Measurements from ENCODE around the gene BIRC6. TPM values are rescaled to one million over a fixed set of nuclear protein-coding genes. Genes with fewer than 3 reads are reported as not detected.
"Not testable (repeated sequence)": the region's sequence is repeated elsewhere in the genome, so short reads cannot be mapped to it uniquely, and the experiment has no call there.

The BIRC6 gene
- total RNA-seq, 1 donor from 2014 or later: 180 TPM

- Mint-ChIP-seq H3K36me3 (ENCODE audit: low read depth) (peaks cover 32% of the 10 kb centered on the region), H3K4me1 (peaks cover 25% of the 10 kb centered on the region), H3K27me3 (no peaks in the 10 kb centered on the region), H3K9me3 (no peaks in the 10 kb centered on the region), H3K4me3 (peak overlapping the region; percentile 97), H3K27ac (no peak overlapping the region)
- DNase-seq: no peak
- TF ChIP-seq, protein P1, sequence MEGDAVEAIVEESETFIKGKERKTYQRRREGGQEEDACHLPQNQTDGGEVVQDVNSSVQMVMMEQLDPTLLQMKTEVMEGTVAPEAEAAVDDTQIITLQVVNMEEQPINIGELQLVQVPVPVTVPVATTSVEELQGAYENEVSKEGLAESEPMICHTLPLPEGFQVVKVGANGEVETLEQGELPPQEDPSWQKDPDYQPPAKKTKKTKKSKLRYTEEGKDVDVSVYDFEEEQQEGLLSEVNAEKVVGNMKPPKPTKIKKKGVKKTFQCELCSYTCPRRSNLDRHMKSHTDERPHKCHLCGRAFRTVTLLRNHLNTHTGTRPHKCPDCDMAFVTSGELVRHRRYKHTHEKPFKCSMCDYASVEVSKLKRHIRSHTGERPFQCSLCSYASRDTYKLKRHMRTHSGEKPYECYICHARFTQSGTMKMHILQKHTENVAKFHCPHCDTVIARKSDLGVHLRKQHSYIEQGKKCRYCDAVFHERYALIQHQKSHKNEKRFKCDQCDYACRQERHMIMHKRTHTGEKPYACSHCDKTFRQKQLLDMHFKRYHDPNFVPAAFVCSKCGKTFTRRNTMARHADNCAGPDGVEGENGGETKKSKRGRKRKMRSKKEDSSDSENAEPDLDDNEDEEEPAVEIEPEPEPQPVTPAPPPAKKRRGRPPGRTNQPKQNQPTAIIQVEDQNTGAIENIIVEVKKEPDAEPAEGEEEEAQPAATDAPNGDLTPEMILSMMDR (IDR thresholded peaks at IDR 0.05): no peak
- POLR2A ChIA-PET: interaction anchor here (0.6 kb wide), 1 partner anchor 23 kb away, joined by 6 read pairs; no protein-coding TSS in a partner anchor
- intact Hi-C loops (cut with micrococcal nuclease): loop anchor here (5.0 to 10.0 kb wide), 2 partner anchors 459 to 562 kb away; partner anchors contain the start of genes SLC30A6 and SPAST
- ATAC-seq (ENCODE audit: low read depth): no peak
- CTCF ChIA-PET: no interaction called here
Observed at GRCh38 chr2:32626639-32627221, 269.9 kb downstream of the BIRC6 start.

DNA sequence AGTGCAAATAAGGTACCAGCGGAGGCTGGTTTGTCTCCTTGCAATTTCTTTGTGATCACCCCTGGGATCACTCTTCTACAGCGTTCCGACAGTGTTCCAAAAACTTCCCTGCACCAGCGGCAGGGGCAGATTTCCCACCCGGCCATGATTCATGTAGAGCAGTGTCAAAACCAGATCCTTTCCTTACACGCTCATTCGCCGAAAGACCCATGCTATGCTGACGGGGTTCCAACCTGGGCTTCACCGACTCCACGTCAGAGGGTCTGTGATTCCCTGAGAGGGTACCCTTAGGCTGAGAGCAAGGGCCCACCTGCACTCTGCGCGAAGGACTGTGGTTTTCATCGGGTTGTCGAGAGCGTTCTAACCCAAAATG, 270.6 kb downstream of the BIRC6 start:
- no peaks in the 10 kb centered on the region for H3K9me3 Mint-ChIP-seq
- DNase-seq: no peak
- H3K27ac Mint-ChIP-seq: peak overlapping the region; percentile 93
- CTCF ChIA-PET: interaction anchor here (1.5 kb wide), 1 partner anchor 956 kb away, joined by 4 read pairs; no protein-coding TSS in a partner anchor
- peaks cover 29% of the 10 kb centered on the region for H3K36me3 Mint-ChIP-seq (ENCODE audit: low read depth)
- POLR2A ChIA-PET: interaction anchor here (0.6 to 1.5 kb wide), 5 partner anchors 8 to 972 kb away, joined by 3 to 10 read pairs (median 4); partner anchors contain the start of gene FAM98A
- H3K4me3 Mint-ChIP-seq: peak overlapping the region; percentile 97
- intact Hi-C loops (cut with micrococcal nuclease): loop anchor here (5.0 to 10.0 kb wide), 2 partner anchors 460 to 563 kb away; partner anchors contain the start of genes SLC30A6 and SPAST
- TF ChIP-seq, protein P1 (IDR thresholded peaks at IDR 0.05): no peak
- peak; percentile 27 for ATAC-seq (ENCODE audit: low read depth)
- no peaks in the 10 kb centered on the region for H3K27me3 Mint-ChIP-seq
- H3K4me1 Mint-ChIP-seq: peaks cover 27% of the 10 kb centered on the region

DNA sequence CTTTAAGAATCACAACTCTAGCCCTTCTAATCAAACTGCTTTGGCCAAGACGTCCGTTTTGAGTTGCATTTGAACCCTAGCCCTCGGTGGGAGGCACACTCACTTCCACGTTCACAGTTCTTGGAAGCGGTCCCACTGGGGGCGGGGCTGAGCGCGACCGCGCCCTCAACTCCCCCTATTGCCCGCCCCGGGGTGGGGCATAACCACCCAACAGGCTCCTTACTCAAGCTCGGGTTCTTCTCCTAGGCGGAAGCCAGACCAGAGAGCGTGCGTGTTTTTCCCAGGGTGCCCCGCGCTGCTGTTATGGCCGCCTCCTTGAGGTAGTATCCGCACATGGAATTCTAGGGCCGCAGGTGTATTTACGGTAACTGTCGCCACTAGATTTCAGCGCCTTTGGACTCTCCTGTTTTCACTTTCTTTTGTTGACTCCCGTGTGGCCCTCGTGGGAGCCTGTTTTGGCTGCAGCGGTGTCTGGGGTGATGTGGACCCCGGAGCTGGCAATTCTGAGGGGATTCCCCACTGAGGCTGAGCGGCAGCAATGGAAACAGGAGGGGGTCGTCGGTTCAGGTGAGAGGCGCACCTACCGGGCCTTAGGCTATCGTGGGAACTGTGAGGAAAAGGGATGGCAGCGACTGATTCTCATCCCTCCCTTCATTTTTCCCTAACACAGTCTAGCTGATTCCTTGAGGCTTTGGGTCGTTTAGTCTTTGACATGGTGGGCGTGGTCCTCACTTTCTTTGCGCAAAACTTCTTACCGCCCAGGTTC, 271.2 kb downstream of the BIRC6 start, which contains the start of gene TTC27:
TTC27 (plus strand) TSS at position 237 of the 766 bp plus-strand sequence; CDS start at position 480, 243 bp downstream.
- H3K27me3 Mint-ChIP-seq: no peaks in the 10 kb centered on the region
- DNase-seq (peak; percentile 93), ATAC-seq (ENCODE audit: low read depth) (peak; percentile 100)
- H3K4me3 Mint-ChIP-seq: peak within 1 kb of the TSS; percentile 97
- no peaks in the 10 kb centered on the region for H3K9me3 Mint-ChIP-seq
- H3K4me1 Mint-ChIP-seq: peaks cover 27% of the 10 kb centered on the region
- CTCF ChIA-PET: interaction anchor here (0.6 to 1.5 kb wide), 2 partner anchors 20 to 956 kb away, joined by 4 read pairs; no protein-coding TSS in a partner anchor
- POLR2A ChIA-PET: interaction anchor here (0.6 to 1.5 kb wide), 6 partner anchors 8 to 971 kb away, joined by 3 to 16 read pairs (median 4); partner anchors contain the start of gene FAM98A
- TF ChIP-seq, protein P1 (IDR thresholded peaks at IDR 0.05): no peak
- peaks cover 32% of the 10 kb centered on the region for H3K36me3 Mint-ChIP-seq (ENCODE audit: low read depth)
- intact Hi-C loops (cut with micrococcal nuclease): loop anchor here (1.0 to 10.0 kb wide), 7 partner anchors 271 to 971 kb away; partner anchors contain the start of genes BIRC6, FAM98A, SLC30A6 and SPAST
- peak within 1 kb of the TSS; percentile 93 for H3K27ac Mint-ChIP-seq

- DNase-seq: no peak
- no peak overlapping the region for H3K4me3 Mint-ChIP-seq
- H3K27ac Mint-ChIP-seq: no peak overlapping the region
- peaks cover 61% of the 10 kb centered on the region for H3K36me3 Mint-ChIP-seq (ENCODE audit: low read depth)
- no peaks in the 10 kb centered on the region for H3K9me3 Mint-ChIP-seq
- peaks cover 26% of the 10 kb centered on the region for H3K4me1 Mint-ChIP-seq
- TF ChIP-seq, protein P1 (IDR thresholded peaks at IDR 0.05): no peak
- ChIA-PET POLR2A (no interaction called here), CTCF (no interaction called here)
- no peaks in the 10 kb centered on the region for H3K27me3 Mint-ChIP-seq
- ATAC-seq (ENCODE audit: low read depth): no peak
- intact Hi-C loops (cut with micrococcal nuclease): no loop called here
Observed at GRCh38 chr2:32632089-32632488, 275.3 kb downstream of the BIRC6 start.

DNA sequence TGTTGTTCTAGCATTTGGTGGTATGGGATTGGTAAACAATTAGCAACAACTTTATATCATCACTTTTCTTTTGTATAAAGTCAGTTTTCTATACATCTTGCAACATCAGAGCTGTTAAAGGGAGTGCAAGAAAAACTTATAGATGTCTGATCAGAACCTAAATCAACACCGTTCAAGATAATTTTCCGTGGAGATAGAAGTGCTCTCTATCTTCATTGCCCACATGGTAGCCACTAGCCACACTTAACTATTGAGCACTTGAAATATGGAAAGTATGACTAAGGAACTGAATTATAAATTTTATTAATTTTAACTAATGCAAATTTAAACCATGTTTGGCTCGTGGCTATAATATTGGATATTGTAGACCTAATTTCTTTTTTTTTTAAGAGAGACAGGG, 276.2 kb downstream of the BIRC6 start:
- ChIA-PET CTCF (no interaction called here), POLR2A (no interaction called here)
- Mint-ChIP-seq H3K27ac (no peak overlapping the region), H3K9me3 (no peaks in the 10 kb centered on the region), H3K36me3 (ENCODE audit: low read depth) (peaks cover 62% of the 10 kb centered on the region), H3K4me3 (no peak overlapping the region), H3K4me1 (peaks cover 19% of the 10 kb centered on the region), H3K27me3 (no peaks in the 10 kb centered on the region)
- TF ChIP-seq, protein P1 (IDR thresholded peaks at IDR 0.05): no peak
- DNase-seq (no peak), ATAC-seq (ENCODE audit: low read depth) (no peak)
- intact Hi-C loops (cut with micrococcal nuclease): no loop called here

DNA sequence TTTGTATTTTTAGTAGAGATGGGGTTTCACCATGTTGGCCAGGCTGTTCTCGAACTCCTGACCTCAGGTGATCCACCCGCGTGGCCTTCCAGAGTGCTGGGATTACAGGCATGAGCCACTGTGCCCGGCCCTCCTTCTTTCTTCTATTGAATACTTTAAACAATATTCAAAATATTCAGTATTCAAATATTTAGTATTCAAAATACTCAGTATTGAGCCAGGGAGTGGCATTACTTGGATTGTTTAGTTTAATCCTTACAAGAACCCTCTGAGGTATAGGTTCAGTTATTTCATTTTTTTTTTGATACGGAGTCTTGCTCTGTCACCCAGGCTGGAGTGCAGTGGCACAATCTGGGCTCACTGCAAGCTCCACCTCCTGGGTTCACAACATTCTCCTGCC, 281.7 kb downstream of the BIRC6 start:
- H3K4me1 Mint-ChIP-seq; DNase-seq; H3K27ac Mint-ChIP-seq; H3K27me3 Mint-ChIP-seq; H3K9me3 Mint-ChIP-seq; intact Hi-C loops (cut with micrococcal nuclease); POLR2A ChIA-PET; ATAC-seq (ENCODE audit: low read depth); H3K4me3 Mint-ChIP-seq: not testable (repeated sequence)
- H3K36me3 Mint-ChIP-seq (ENCODE audit: low read depth): peaks cover 79% of the 10 kb centered on the region
- CTCF ChIA-PET: interaction anchor here (0.7 kb wide), 1 partner anchor 393 kb away, joined by 3 read pairs; no protein-coding TSS in a partner anchor
